SK-N-SH treated with all-trans-retinoic acid at 6 μM for 48 hours (cell line): ENCODE data around the gene RPLP1.

ENCODE experiments used
- CREB5 ChIP-seq: fragments of 250-450 bp; sonication (Bioruptor Pico); IDR thresholded peaks from 2 replicates; pipeline ENCODE4 v1.5.1; 2020; ENCODE audit warnings: low read depth, mild to moderate bottlenecking, moderate library complexity
- ISL1 ChIP-seq: fragments of 250-450 bp; sonication (Bioruptor Pico); IDR thresholded peaks from 2 replicates; pipeline ENCODE4 v2.1.2; 2022; ENCODE audit warnings: mild to moderate bottlenecking, moderate library complexity
- PATZ1 ChIP-seq: fragments of 250-450 bp; sonication (Bioruptor Pico); IDR thresholded peaks from 2 replicates; pipeline ENCODE4 v1.8.0; 2020; ENCODE audit warnings: mild to moderate bottlenecking, moderate library complexity, borderline replicate concordance
- ZFP3 ChIP-seq: fragments of 250-450 bp; sonication (Bioruptor Pico); IDR thresholded peaks from 2 replicates; pipeline ENCODE4 v1.5.0; 2020; ENCODE audit warnings: mild to moderate bottlenecking, moderate library complexity

- TF ChIP-seq ISL1 (CRISPR knock-in tag) (no peak), ZFP3 (CRISPR knock-in tag) (no peak), PATZ1 (CRISPR knock-in tag) (no peak), CREB5 (CRISPR knock-in tag) (no peak)
Observed at GRCh38 chr15:69469467-69470201, 17.0 kb downstream of the RPLP1 start.
